Measurements from ENCODE around the gene NRG3. TPM values are rescaled to one million over a fixed set of nuclear protein-coding genes. Genes with fewer than 3 reads are reported as not detected.

The NRG3 gene
- total and polyA plus RNA-seq, 2 of the 4 experiments (the other 2 are of a cell fraction): not detected

DNA sequence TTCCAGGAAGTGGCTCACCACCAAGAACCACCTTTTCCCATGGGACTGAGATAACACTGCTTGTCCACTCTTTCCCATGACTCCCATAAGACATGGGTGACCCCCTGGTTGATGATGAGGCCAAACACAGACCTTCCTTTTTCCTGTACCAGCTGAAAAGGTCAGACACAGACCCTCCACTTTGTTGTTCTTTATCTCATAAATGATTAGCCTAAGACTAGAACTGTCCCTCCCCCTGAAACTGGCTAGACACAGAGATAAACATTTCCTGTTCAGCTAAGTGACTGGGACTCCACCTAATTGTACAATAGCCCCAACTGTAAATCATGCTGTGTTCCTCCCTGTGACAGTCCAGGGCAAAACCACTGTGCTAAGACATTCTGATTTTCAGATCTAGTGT lies 8.2 kb upstream of the NRG3 start:
- Histone ChIP-seq H4K8ac (ENCODE audit: low read depth in 2 of 2, low read length in 2 of 2) (no peak overlapping the region), H2BK15ac (ENCODE audit: low read depth, low read length) (no peak overlapping the region), H2BK5ac (ENCODE audit: low read depth, low read length, poor library complexity, severe bottlenecking) (no peak overlapping the region), H4K5ac (ENCODE audit: low read depth, low read length) (no peak overlapping the region), H3K14ac (replicated peaks; ENCODE audit: low read depth, low read length) (no peak overlapping the region), H3K23ac (ENCODE audit: low read depth, low read length) (no peak overlapping the region), H3K4me3 (ENCODE audit: insufficient read depth, low read depth, low read length) (no peak overlapping the region), H3K27ac (ENCODE audit: insufficient read depth, low read length) (no peak overlapping the region), H3K56ac (ENCODE audit: extremely low read depth, insufficient read depth, low read length) (no peak overlapping the region), H4K91ac (ENCODE audit: insufficient read depth, low read depth, low read length) (no peak overlapping the region), H3K4me1 (ENCODE audit: control insufficient read depth, insufficient read depth, low read length) (no peaks in the 10 kb centered on the region), H3K4me2 (ENCODE audit: low read depth, low read length) (no peak overlapping the region), H2AFZ (replicated peaks; ENCODE audit: low read length, poor library complexity) (no peak overlapping the region), H4K20me1 (ENCODE audit: insufficient read depth, low read length) (no peaks in the 10 kb centered on the region), H3K27me3 (ENCODE audit: control insufficient read depth, insufficient read depth, low read length) (no peaks in the 10 kb centered on the region), H2AK5ac (ENCODE audit: low read depth, low read length) (no peak overlapping the region), H2AK9ac (replicated peaks; ENCODE audit: low read depth, low read length, poor library complexity) (no peak overlapping the region), H3K9me3 (ENCODE audit: control insufficient read depth, insufficient read depth, low read length) (peaks cover 6% of the 10 kb centered on the region), H2BK20ac (ENCODE audit: low read depth, low read length) (no peak overlapping the region), H3K18ac (ENCODE audit: low read depth, low read length) (no peak overlapping the region), H2BK120ac (ENCODE audit: low read depth, low read length) (no peak overlapping the region), H3K4ac (ENCODE audit: low read depth, low read length) (no peak overlapping the region), H3K36me3 (ENCODE audit: control insufficient read depth, insufficient read depth, low read length) (no peaks in the 10 kb centered on the region), H3K9ac (ENCODE audit: low read depth, low read length) (no peak overlapping the region), H3K79me1 (ENCODE audit: low read depth in 1 of 2, low read length in 2 of 2) (no peaks in the 10 kb centered on the region), H3K9me1 (ENCODE audit: insufficient read depth, low read length) (no peaks in the 10 kb centered on the region)
- TF ChIP-seq MAZ (IDR thresholded peaks at IDR 0.05; ENCODE audit: borderline replicate concordance, low read depth, low read length): no peak
- TF ChIP-seq, protein P1, sequence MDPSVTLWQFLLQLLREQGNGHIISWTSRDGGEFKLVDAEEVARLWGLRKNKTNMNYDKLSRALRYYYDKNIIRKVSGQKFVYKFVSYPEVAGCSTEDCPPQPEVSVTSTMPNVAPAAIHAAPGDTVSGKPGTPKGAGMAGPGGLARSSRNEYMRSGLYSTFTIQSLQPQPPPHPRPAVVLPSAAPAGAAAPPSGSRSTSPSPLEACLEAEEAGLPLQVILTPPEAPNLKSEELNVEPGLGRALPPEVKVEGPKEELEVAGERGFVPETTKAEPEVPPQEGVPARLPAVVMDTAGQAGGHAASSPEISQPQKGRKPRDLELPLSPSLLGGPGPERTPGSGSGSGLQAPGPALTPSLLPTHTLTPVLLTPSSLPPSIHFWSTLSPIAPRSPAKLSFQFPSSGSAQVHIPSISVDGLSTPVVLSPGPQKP (IDR thresholded peaks at IDR 0.05; ENCODE audit: borderline replicate concordance, low read depth, low read length): no peak
- TF ChIP-seq POLR2A (IDR thresholded peaks at IDR 0.05; ENCODE audit: low read depth, low read length): no peak
- no peak for TF ChIP-seq BHLHE40 (IDR thresholded peaks at IDR 0.05; ENCODE audit: low read depth, low read length)
- TF ChIP-seq RFX5 (IDR thresholded peaks at IDR 0.05; ENCODE audit: low read depth, low read length): no peak
- TF ChIP-seq, protein P2, sequence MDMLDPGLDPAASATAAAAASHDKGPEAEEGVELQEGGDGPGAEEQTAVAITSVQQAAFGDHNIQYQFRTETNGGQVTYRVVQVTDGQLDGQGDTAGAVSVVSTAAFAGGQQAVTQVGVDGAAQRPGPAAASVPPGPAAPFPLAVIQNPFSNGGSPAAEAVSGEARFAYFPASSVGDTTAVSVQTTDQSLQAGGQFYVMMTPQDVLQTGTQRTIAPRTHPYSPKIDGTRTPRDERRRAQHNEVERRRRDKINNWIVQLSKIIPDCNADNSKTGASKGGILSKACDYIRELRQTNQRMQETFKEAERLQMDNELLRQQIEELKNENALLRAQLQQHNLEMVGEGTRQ (IDR thresholded peaks at IDR 0.05; ENCODE audit: low read depth, low read length): no peak
- TF ChIP-seq MAFK (IDR thresholded peaks at IDR 0.05; ENCODE audit: low read depth, low read length): no peak
- TF ChIP-seq RAD21 (IDR thresholded peaks at IDR 0.05; ENCODE audit: low read length): no peak
- TF ChIP-seq NFE2L2 (IDR thresholded peaks at IDR 0.05; ENCODE audit: low read depth, low read length): no peak
- no peak for DNase-seq
- ChIA-PET CTCF (no interaction called here), POLR2A (ENCODE audit: unreplicated experiment) (no interaction called here)
- intact Hi-C loops (cut with micrococcal nuclease): no loop called here
- no peak for ATAC-seq (ENCODE audit: low read depth)
- dilution Hi-C loops (cut with HindIII; ENCODE audit: low sequenced_read_pairs, unreplicated experiment): no loop called here
- no TSS peak for BruUV-seq (replicated peaks)
- in situ Hi-C loops (cut with MboI; ENCODE audit: low sequenced_read_pairs): no loop called here

Measured in IMR-90 (cell line).